Kidney epithelial cell (primary cell): ENCODE results near the gene TMCO1. TPM values are rescaled to one million over a fixed set of nuclear protein-coding genes. Genes with fewer than 3 reads are reported as not detected.
"Not testable (repeated sequence)": the region's sequence is repeated elsewhere in the genome, so short reads cannot be mapped to it uniquely, and the experiment has no call there.

Experiments used
- DNase-seq: peaks from one replicate; pipeline ENCODE4 v3.0.0-alpha.2; 2010; ENCODE audit warnings: low read depth
- H3K27me3 ChIP-seq: 2 replicates; pipeline ENCODE4 v1.6.0; 2011; ENCODE audit warnings: low read length; ENCODE audit not compliant: control insufficient read depth, insufficient read depth
- H3K36me3 ChIP-seq: 2 replicates; pipeline ENCODE4 v1.5.1; 2011; ENCODE audit warnings: low read length; ENCODE audit not compliant: control insufficient read depth, insufficient read depth
- H3K4me3 ChIP-seq: 2 replicates; pipeline ENCODE4 v1.5.1; 2011; ENCODE audit warnings: low read depth, mild to moderate bottlenecking, control low read depth, low read length
- total RNA-seq: library from RNA; depleted of rRNA; stranded (reverse); fragments of >200 nt; gene quantifications from 2 replicates; pipeline ENCODE4 v1.2.3, GENCODE V29; 2015
- TF ChIP-seq, protein P1 (sequence below): IDR thresholded peaks from 2 replicates; pipeline ENCODE4 v1.5.1; 2011; ENCODE audit warnings: mild to moderate bottlenecking, moderate library complexity, low read length, control low read depth, inconsistent platforms; ENCODE audit not compliant: insufficient read depth, poor library complexity, severe bottlenecking

Gene TMCO1
- total RNA-seq, 1 donor from 2014 or later, result 87.2 TPM

DNA sequence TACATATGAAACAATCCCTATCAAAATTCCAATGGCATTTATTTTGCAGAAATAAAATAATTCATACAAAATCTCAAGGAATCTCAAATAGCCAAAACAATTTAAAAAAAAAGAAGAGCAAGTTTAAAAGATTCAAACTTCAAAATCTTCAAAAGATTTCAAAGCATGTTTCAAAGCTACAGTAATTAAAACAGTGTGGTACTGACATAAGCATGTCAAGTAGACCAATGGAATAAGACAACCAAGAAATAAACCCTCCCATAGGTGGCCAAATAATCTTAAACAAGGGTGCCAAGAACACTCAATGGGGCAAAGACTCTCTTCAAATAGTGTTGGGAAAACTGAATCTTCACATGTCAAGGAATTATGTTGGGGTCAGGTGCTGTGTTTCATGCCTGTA is 30.7 kb upstream of the TMCO1 start:
- Histone ChIP-seq H3K27me3 (no peaks in the 10 kb centered on the region), H3K36me3 (no peaks in the 10 kb centered on the region), H3K4me3 (no peak overlapping the region)
- TF ChIP-seq, protein P1, sequence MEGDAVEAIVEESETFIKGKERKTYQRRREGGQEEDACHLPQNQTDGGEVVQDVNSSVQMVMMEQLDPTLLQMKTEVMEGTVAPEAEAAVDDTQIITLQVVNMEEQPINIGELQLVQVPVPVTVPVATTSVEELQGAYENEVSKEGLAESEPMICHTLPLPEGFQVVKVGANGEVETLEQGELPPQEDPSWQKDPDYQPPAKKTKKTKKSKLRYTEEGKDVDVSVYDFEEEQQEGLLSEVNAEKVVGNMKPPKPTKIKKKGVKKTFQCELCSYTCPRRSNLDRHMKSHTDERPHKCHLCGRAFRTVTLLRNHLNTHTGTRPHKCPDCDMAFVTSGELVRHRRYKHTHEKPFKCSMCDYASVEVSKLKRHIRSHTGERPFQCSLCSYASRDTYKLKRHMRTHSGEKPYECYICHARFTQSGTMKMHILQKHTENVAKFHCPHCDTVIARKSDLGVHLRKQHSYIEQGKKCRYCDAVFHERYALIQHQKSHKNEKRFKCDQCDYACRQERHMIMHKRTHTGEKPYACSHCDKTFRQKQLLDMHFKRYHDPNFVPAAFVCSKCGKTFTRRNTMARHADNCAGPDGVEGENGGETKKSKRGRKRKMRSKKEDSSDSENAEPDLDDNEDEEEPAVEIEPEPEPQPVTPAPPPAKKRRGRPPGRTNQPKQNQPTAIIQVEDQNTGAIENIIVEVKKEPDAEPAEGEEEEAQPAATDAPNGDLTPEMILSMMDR, result no peak
- no peak for DNase-seq

DNA sequence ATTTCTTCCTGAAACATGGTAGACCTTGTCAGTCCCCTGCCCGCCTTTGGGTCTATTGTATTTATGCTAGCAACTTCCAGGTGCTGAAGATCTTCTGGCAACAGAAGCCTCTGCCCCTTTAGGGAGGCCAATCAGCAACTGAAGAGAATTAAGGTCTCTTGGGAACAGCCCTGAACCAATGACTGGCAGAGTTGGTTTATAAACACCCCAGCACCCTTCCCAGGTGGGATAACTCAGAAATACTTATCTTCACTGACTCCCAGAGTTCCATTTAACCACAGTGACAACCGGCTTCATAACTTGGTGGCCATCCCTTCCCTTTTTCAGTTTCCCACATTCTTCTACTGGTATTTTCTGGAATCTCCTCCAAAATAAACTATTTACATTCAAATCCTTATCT is 27.2 kb upstream of the TMCO1 start:
- Histone ChIP-seq H3K27me3 (no peaks in the 10 kb centered on the region), H3K4me3 (no peak overlapping the region), H3K36me3 (no peaks in the 10 kb centered on the region)
- TF ChIP-seq, protein P1, result no peak
- no peak for DNase-seq

DNA sequence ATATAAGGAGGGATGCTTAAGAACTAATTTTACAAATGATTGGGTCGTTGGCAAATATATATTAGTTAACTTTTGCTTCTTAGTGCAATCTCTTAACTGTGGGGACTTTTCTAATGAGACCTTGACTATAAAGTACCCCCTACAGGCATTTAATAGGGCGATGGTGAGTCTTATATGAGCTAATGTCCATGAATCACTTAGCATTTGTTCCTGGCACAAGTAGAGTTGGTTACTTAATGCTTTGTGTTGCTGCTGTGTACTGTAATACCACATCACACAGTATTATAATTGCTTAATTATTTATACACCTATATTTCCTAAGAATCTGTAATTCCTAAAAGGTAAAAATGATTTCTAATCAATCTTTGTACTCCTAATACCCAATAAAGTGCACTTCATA is 25.3 kb upstream of the TMCO1 start:
- no peak for DNase-seq
- TF ChIP-seq, protein P1, result no peak

DNA sequence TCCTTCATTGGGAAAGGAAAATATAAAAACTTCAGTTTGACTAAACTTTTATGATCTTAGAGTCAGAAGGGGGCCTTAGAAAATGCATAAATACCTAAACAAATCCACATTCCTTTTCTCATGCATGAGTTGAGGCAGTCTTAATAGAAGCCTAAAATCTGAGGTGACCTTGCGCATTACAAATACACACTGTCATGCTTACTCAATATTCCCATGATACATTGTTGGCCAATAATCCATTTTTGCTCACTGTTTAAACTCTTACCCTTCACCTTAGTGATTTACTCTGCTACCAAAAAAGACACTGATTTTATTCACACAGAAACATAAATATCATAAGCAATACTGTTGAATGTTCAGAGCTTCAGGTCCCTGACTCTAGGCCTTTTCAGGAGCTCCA is 19.1 kb upstream of the TMCO1 start:
- H3K36me3 ChIP-seq, result no peaks in the 10 kb centered on the region
- no peak overlapping the region for H3K4me3 ChIP-seq
- TF ChIP-seq, protein P1, result no peak
- H3K27me3 ChIP-seq, result no peaks in the 10 kb centered on the region
- no peak for DNase-seq

More for the DNA sequence above, 25.3 kb upstream of the TMCO1 start:
- no peaks in the 10 kb centered on the region for H3K27me3 ChIP-seq
- no peaks in the 10 kb centered on the region for H3K36me3 ChIP-seq
- H3K4me3 ChIP-seq, result no peak overlapping the region

DNA sequence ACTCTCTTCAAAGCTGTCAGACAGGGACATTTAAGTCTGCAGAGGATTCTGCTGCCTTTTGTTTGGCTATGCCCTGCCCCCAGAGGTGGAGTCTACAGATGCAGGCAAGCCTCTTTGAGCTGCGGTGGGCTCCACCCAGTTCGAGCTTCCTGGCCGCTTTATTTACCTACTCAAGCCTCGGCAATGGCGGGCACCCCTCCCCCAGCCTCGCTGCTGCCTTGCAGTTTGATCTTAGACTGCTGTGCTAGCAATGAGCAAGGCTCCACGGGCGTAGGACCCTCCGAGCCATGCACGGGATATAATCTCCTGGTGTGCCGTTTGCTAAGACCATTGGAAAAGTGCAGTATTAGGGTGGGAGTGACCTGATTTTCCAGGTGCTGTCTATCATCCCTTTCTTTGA is 14.9 kb upstream of the TMCO1 start:
- H3K27me3 ChIP-seq, H3K36me3 ChIP-seq, DNase-seq, H3K4me3 ChIP-seq: not testable (repeated sequence)

DNA sequence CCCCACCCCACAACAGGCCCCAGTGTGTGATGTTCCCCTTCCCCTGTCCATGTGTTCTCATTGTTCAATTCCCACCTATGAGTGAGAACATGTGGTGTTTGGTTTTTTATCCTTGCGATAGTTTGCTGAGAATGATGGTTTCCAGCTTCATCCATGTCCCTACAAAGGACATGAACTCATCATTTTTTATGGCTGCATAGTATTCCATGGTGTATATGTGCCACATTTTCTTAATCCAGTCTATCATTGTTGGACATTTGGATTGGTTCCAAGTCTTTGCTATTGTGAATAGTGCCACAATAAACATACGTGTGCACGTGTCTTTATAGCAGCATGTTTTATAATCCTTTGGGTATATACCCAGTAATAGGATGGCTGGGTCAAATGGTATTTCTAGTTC is 9.5 kb upstream of the TMCO1 start:
- not testable (repeated sequence) for DNase-seq, H3K4me3 ChIP-seq, H3K27me3 ChIP-seq, H3K36me3 ChIP-seq

DNA sequence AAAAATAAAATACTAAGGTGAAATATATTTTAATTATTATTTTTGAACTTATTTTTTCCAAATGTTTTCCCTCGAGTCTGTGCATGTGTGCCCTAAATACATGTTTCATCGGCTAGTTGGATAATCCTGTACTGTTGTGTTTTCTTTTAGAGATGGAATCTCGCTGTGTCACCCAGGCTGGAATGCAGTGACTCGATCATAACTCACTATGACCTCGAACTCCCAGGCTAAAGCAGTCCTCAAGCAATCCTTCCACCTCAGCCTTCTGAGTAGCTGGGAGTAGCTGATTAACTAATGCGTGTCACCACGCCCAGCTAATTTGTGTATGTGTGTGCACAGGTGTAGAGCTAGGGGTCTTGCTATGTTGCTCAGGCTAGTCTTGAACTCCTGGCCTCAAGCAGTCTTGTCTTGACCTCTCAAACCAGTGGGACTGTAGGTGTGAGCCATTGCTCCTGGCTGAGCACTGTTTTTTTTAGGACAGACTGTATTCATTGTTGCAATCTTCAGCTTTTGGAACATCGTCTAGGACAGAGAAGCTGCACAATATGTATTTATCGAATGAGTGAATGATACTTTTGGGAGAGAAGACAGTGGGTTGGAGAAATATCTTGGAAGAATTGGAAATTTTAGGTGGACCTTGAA is 4.8 kb upstream of the TMCO1 start:
- peak; percentile 61 for DNase-seq
- Histone ChIP-seq H3K36me3 (no peaks in the 10 kb centered on the region), H3K27me3 (no peaks in the 10 kb centered on the region), H3K4me3 (no peak overlapping the region)
- TF ChIP-seq, protein P1, result no peak
